PC-9 (cell line): ENCODE data around the gene RAB10. TPM values are rescaled to one million over a fixed set of nuclear protein-coding genes. Genes with fewer than 3 reads are reported as not detected.
A peak's percentile ranks its signal among the peaks of the same experiment; 100 is the strongest.

Source experiments
- Bru-seq: library from RNA; stranded (reverse); fragments of 400-500 nt; gene quantifications from one replicate; lab custom pipeline; 2021; lab: Mats Ljungman, UMichigan
- BruChase-seq, 2 experiments: library from RNA; stranded (reverse); fragments of 400-500 nt; gene quantifications; one replicate each; lab custom pipeline; 2021; lab: Mats Ljungman, UMichigan
- BruUV-seq: library from RNA; stranded (reverse); fragments of 400-500 nt; replicated peaks from 2 replicates; lab custom pipeline; 2021; lab: Mats Ljungman, UMichigan
- CTCF ChIA-PET: fragments of 300-600 bp; sonication (Branson Sonifier 250); formaldehyde crosslinking; loops from one replicate; lab custom pipeline; 2022; ENCODE audit warnings: antibody characterized with exemption; lab: Charles Lee
- POLR2A ChIA-PET: fragments of 300-600 bp; sonication (Branson Sonifier 250); formaldehyde crosslinking; loops from one replicate; lab custom pipeline; 2022; ENCODE audit warnings: antibody characterized with exemption; ENCODE audit not compliant: unreplicated experiment; lab: Charles Lee
- DNase-seq, 2 experiments: peaks; one replicate each; pipeline versions ENCODE4 v3.0.0 to v3.0.0-alpha.2; 2015 to 2022; ENCODE audit warnings: mixed read lengths in 1 of 2
- H2AFZ ChIP-seq: fragments of 200-600 bp; sonication (generic); 2 replicates; pipeline ENCODE4 v1.8.1; 2017; ENCODE audit warnings: antibody characterized with exemption
- H3F3A ChIP-seq: fragments of 200-600 bp; sonication (generic); 2 replicates; pipeline ENCODE4 v1.8.1; 2017; ENCODE audit warnings: antibody characterized with exemption, mild to moderate bottlenecking, low read depth; ENCODE audit not compliant: insufficient read depth
- H3K27ac ChIP-seq: fragments of 200-600 bp; sonication (generic); 2 replicates; pipeline ENCODE4 v1.6.1; 2016; ENCODE audit warnings: mixed run types
- H3K27me3 ChIP-seq: fragments of 200-600 bp; sonication (generic); 2 replicates; pipeline ENCODE4 v1.6.1; 2016; ENCODE audit warnings: low read depth, mixed run types; ENCODE audit not compliant: insufficient read depth
- H3K36me3 ChIP-seq: fragments of 200-600 bp; sonication (generic); 2 replicates; pipeline ENCODE4 v1.6.1; 2016; ENCODE audit warnings: low read depth, mixed run types
- H3K4me1 ChIP-seq: fragments of 200-600 bp; sonication (generic); replicated peaks from 2 replicates; pipeline ENCODE4 v1.6.1; 2016; ENCODE audit warnings: mixed run types; ENCODE audit not compliant: insufficient read depth
- H3K4me2 ChIP-seq: fragments of 200-600 bp; sonication (generic); 2 replicates; pipeline ENCODE4 v1.6.1; 2017; ENCODE audit warnings: mixed run types
- H3K4me3 ChIP-seq: fragments of 200-600 bp; sonication (generic); 2 replicates; pipeline ENCODE4 v1.6.1; 2016; ENCODE audit warnings: mixed run types
- H3K79me2 ChIP-seq: fragments of 200-600 bp; sonication (generic); 2 replicates; pipeline ENCODE4 v1.6.1; 2017; ENCODE audit warnings: low read depth, mixed run types
- H3K9me2 ChIP-seq: fragments of 200-600 bp; sonication (generic); 2 replicates; pipeline ENCODE4 v1.8.1; 2017; ENCODE audit warnings: mild to moderate bottlenecking; ENCODE audit not compliant: insufficient read depth
- H3K9me3 ChIP-seq: fragments of 200-600 bp; sonication (generic); 2 replicates; pipeline ENCODE4 v1.8.1; 2016; ENCODE audit warnings: low read depth; ENCODE audit not compliant: insufficient read depth
- H4K20me1 ChIP-seq: fragments of 200-600 bp; sonication (generic); 2 replicates; pipeline ENCODE4 v1.8.1; 2017; ENCODE audit not compliant: insufficient read depth
- CTCF ChIP-seq: fragments of 200-600 bp; sonication (generic); conservative IDR thresholded peaks from 2 replicates; pipeline ENCODE4 v1.6.1; 2017; ENCODE audit warnings: mixed run types, antibody characterized with exemption, mild to moderate bottlenecking, moderate library complexity
- EZH2 ChIP-seq: fragments of 200-600 bp; sonication (generic); IDR thresholded peaks from 2 replicates; pipeline ENCODE4 v1.8.0; 2017; ENCODE audit warnings: antibody characterized with exemption, low read depth
- intact Hi-C: fragments of 100-400 bp; cut with micrococcal nuclease; formaldehyde crosslinking; loops from one replicate; pipeline ENCODE4 v1.10.0; 2022; ENCODE audit not compliant: unreplicated experiment
- long read RNA-seq: library from polyadenylated mRNA; stranded (forward); transcript quantifications from one replicate; pipeline ENCODE4 v2.0.0, GENCODE V29; 2022
- total RNA-seq: library from RNA; stranded (reverse); gene quantifications from 2 replicates; pipeline ENCODE4 v1.2.3, GENCODE V29; 2021

Gene RAB10
- total RNA-seq (150 and 171 TPM in 2 replicates), Bru-seq, nascent RNA (percentile 96 among the genes with signal in this experiment), BruChase-seq, experiment 1, labeled RNA remaining after a 2-hour chase (percentile 90 among the genes with signal in this experiment), BruChase-seq, experiment 2, labeled RNA remaining after a 6-hour chase (percentile 92 among the genes with signal in this experiment)
- long read RNA-seq, transcript RAB10-201 (6 exons, 3,535 nt) = major isoform, 358 of 382 reads
- long read RNA-seq, transcript RAB10-204 (5 exons, 1,292 nt) = minor isoform, 7 of 382 reads
- long read RNA-seq, partial matches to known transcripts = 3 of 382 reads
- long read RNA-seq, other reads (novel, unspliced or antisense) = 14 of 382 reads

- Histone ChIP-seq H3K79me2 (peaks cover 64% of the 10 kb centered on the region), H3K9me2 (no peaks in the 10 kb centered on the region), H2AFZ (peak within 1 kb of the TSS; percentile 81), H3K4me3 (peak within 1 kb of the TSS; percentile 94), H3F3A (peaks cover 17% of the 10 kb centered on the region), H4K20me1 (peaks cover 46% of the 10 kb centered on the region), H3K27me3 (no peaks in the 10 kb centered on the region), H3K9me3 (no peaks in the 10 kb centered on the region), H3K4me2 (peak within 1 kb of the TSS; percentile 91), H3K4me1 (peaks cover 34% of the 10 kb centered on the region), H3K36me3 (peaks cover 18% of the 10 kb centered on the region), H3K27ac (peak within 1 kb of the TSS; percentile 93)
- POLR2A ChIA-PET = interaction anchor here (0.5 to 1.8 kb wide), 7 partner anchors 8 to 152 kb away, joined by 3 to 9 read pairs (median 4); no protein-coding TSS in a partner anchor
- TSS peak; percentile 54 for BruUV-seq
- CTCF ChIA-PET = interaction anchor here (0.6 to 1.6 kb wide), 4 partner anchors 22 to 110 kb away, joined by 3 to 4 read pairs (median 4); no protein-coding TSS in a partner anchor
- DNase-seq = peak; percentile 98 to 100
- intact Hi-C loops = loop anchor here (1.0 to 2.0 kb wide), 4 partner anchors 22 to 79 kb away; no protein-coding TSS in a partner anchor
- TF ChIP-seq EZH2 = no peak
- TF ChIP-seq CTCF = no peak
Measured at GRCh38 chr2:26033818-26034636, at the start of gene RAB10. TSS of gene RAB10 (plus strand) at chr2:26034084. CDS start at chr2:26034609, 525 bp downstream.

GRCh38 chr2:25988134-25988533 is 45.8 kb upstream of the RAB10 start:
- no peaks in the 10 kb centered on the region for H3K79me2 ChIP-seq
- no peak overlapping the region for H3K4me3 ChIP-seq
- no peak for DNase-seq
- POLR2A ChIA-PET = no interaction called here
- intact Hi-C loops = no loop called here
- no peak overlapping the region for H3K4me2 ChIP-seq
- H3K4me1 ChIP-seq = peaks cover 11% of the 10 kb centered on the region
- H4K20me1 ChIP-seq = no peaks in the 10 kb centered on the region
- H3F3A ChIP-seq = peaks cover 30% of the 10 kb centered on the region
- CTCF ChIA-PET = interaction anchor here (0.5 kb wide), 1 partner anchor 39 kb away, joined by 10 read pairs; no protein-coding TSS in a partner anchor
- no peak overlapping the region for H3K27ac ChIP-seq
- no peak overlapping the region for H2AFZ ChIP-seq
- no peaks in the 10 kb centered on the region for H3K9me3 ChIP-seq
- no peaks in the 10 kb centered on the region for H3K27me3 ChIP-seq
- no TSS peak for BruUV-seq
- no peaks in the 10 kb centered on the region for H3K36me3 ChIP-seq
- TF ChIP-seq CTCF (no peak), EZH2 (no peak)
- H3K9me2 ChIP-seq = no peaks in the 10 kb centered on the region

- no peak overlapping the region for H2AFZ ChIP-seq
- no peaks in the 10 kb centered on the region for H3K27me3 ChIP-seq
- no peak for TF ChIP-seq EZH2
- no peak for TF ChIP-seq CTCF
- H3K27ac ChIP-seq = no peak overlapping the region
- no peaks in the 10 kb centered on the region for H3K9me3 ChIP-seq
- H3K36me3 ChIP-seq = no peaks in the 10 kb centered on the region
- BruUV-seq = no TSS peak
- peaks cover 11% of the 10 kb centered on the region for H3K4me1 ChIP-seq
- intact Hi-C loops = no loop called here
- ChIA-PET CTCF (interaction anchor here (0.6 kb wide), 1 partner anchor 460 kb away, joined by 5 read pairs; no protein-coding TSS in a partner anchor), POLR2A (no interaction called here)
- H3K4me3 ChIP-seq = no peak overlapping the region
- H4K20me1 ChIP-seq = no peaks in the 10 kb centered on the region
- H3K9me2 ChIP-seq = no peaks in the 10 kb centered on the region
- H3F3A ChIP-seq = peaks cover 20% of the 10 kb centered on the region; the same call in 1 of the 2 replicates
- H3K4me2 ChIP-seq = no peak overlapping the region
- H3K79me2 ChIP-seq = no peaks in the 10 kb centered on the region
- no peak for DNase-seq
Measured at GRCh38 chr2:25989154-25989553, 44.7 kb upstream of the RAB10 start.
